GM10248 (cell line): ENCODE data around the gene ATP11A.

Experiments
- CTCF ChIA-PET: fragments of 300-600 bp; sonication (Branson Sonifier 250); formaldehyde crosslinking; extraction: SDS; loops from one replicate; lab custom pipeline; 2021; ENCODE audit warnings: antibody characterized with exemption; lab: Yijun Ruan, JAX
- POLR2A ChIA-PET: fragments of 350-650 bp; sonication (Branson Sonifier 250); formaldehyde crosslinking; extraction: SDS; loops from one replicate; lab custom pipeline; 2020; ENCODE audit warnings: antibody characterized with exemption; lab: Yijun Ruan, JAX
- DNase-seq: peaks from one replicate; pipeline ENCODE4 v3.0.0; 2012; ENCODE audit errors: extremely low spot score
- TF ChIP-seq, protein P1 (sequence below): IDR thresholded peaks from 2 replicates; pipeline ENCODE4 v1.5.1; 2012; ENCODE audit warnings: mild to moderate bottlenecking, low read depth; ENCODE audit errors: extremely low read depth, missing control alignments, control extremely low read depth

ATP11A gene

GRCh38 chr13:112907871-112908331 lies 218.1 kb downstream of the ATP11A start:
- CTCF ChIA-PET, result no interaction called here
- DNase-seq, result no peak
- POLR2A ChIA-PET, result no interaction called here
- TF ChIP-seq, protein P1, sequence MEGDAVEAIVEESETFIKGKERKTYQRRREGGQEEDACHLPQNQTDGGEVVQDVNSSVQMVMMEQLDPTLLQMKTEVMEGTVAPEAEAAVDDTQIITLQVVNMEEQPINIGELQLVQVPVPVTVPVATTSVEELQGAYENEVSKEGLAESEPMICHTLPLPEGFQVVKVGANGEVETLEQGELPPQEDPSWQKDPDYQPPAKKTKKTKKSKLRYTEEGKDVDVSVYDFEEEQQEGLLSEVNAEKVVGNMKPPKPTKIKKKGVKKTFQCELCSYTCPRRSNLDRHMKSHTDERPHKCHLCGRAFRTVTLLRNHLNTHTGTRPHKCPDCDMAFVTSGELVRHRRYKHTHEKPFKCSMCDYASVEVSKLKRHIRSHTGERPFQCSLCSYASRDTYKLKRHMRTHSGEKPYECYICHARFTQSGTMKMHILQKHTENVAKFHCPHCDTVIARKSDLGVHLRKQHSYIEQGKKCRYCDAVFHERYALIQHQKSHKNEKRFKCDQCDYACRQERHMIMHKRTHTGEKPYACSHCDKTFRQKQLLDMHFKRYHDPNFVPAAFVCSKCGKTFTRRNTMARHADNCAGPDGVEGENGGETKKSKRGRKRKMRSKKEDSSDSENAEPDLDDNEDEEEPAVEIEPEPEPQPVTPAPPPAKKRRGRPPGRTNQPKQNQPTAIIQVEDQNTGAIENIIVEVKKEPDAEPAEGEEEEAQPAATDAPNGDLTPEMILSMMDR, result no peak

- DNase-seq, result no peak
- ChIA-PET POLR2A (no interaction called here), CTCF (no interaction called here)
- TF ChIP-seq, protein P1, result no peak
Observed at GRCh38 chr13:112908342-112908741, 218.5 kb downstream of the ATP11A start.

DNA sequence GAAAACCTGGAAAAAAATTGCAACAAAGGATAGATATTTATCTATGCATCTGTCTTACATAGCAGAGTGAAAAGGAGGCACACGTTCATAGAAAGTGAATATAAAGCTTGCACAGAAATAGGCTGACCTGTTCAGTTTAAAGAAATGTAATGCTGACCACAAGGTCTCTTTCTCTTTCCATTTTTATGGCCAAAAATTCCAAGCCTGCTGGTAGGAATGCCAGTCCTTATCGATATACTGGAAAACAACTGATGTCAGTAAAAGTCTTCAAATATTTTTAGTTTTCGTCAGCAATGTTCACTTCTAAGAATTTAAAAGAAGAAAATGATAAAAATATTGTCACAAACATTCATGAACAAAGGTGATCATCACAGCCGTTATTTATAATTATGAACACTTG lies 220.2 kb downstream of the ATP11A start:
- TF ChIP-seq, protein P1, result no peak
- ChIA-PET POLR2A (no interaction called here), CTCF (no interaction called here)
- DNase-seq, result no peak

GRCh38 chr13:112910616-112911280 lies 220.9 kb downstream of the ATP11A start:
- TF ChIP-seq, protein P1, result no peak
- CTCF ChIA-PET, result no interaction called here
- POLR2A ChIA-PET, result no interaction called here

GRCh38 chr13:112911285-112911701 lies 221.5 kb downstream of the ATP11A start:
- CTCF ChIA-PET, result no interaction called here
- TF ChIP-seq, protein P1, result no peak
- POLR2A ChIA-PET, result no interaction called here
- no peak for DNase-seq

More at GRCh38 chr13:112910616-112911280, 220.9 kb downstream of the ATP11A start:
- DNase-seq, result no peak

GRCh38 chr13:112911883-112912282 lies 222.0 kb downstream of the ATP11A start:
- CTCF ChIA-PET, result no interaction called here
- TF ChIP-seq, protein P1, result no peak
- POLR2A ChIA-PET, result no interaction called here
- DNase-seq, result no peak
